Smooth muscle cell (in vitro differentiated cells): ENCODE results near the gene GABRE. TPM values are rescaled to one million over a fixed set of nuclear protein-coding genes. Genes with fewer than 3 reads are reported as not detected.

ENCODE experiments used
- DNase-seq: peaks from one replicate; lab custom pipeline; 2025; ENCODE audit not compliant: unreplicated experiment; lab: John Stamatoyannopoulos, UW
- H2AFZ ChIP-seq: fragments of 200-600 bp; sonication (generic); 2 replicates; pipeline ENCODE4 v1.6.0; 2016; ENCODE audit warnings: antibody characterized with exemption, low read depth, mild to moderate bottlenecking
- H3F3A ChIP-seq: fragments of 200-600 bp; sonication (generic); 2 replicates; pipeline ENCODE4 v1.6.0; 2017; ENCODE audit warnings: antibody characterized with exemption, low read depth
- H3K27ac ChIP-seq: fragments of 200-600 bp; sonication (generic); 2 replicates; pipeline ENCODE4 v1.5.1; 2016; ENCODE audit warnings: low read depth, mild to moderate bottlenecking
- H3K27me3 ChIP-seq: fragments of 200-600 bp; sonication (generic); 2 replicates; pipeline ENCODE4 v1.6.1; 2016; ENCODE audit warnings: low read depth, mild to moderate bottlenecking
- H3K36me3 ChIP-seq: fragments of 200-600 bp; sonication (generic); 2 replicates; pipeline ENCODE4 v1.5.1; 2016; ENCODE audit warnings: low read depth
- H3K4me1 ChIP-seq: fragments of 200-600 bp; sonication (generic); 2 replicates; pipeline ENCODE4 v1.5.1; 2016; ENCODE audit warnings: low read depth
- H3K4me2 ChIP-seq: fragments of 200-600 bp; sonication (generic); 2 replicates; pipeline ENCODE4 v1.6.0; 2016; ENCODE audit warnings: mild to moderate bottlenecking
- H3K4me3 ChIP-seq: fragments of 200-600 bp; sonication (generic); 2 replicates; pipeline ENCODE4 v1.5.1; 2016; ENCODE audit warnings: mild to moderate bottlenecking
- H3K79me2 ChIP-seq: fragments of 200-600 bp; sonication (generic); 2 replicates; pipeline ENCODE4 v1.6.0; 2016; ENCODE audit warnings: low read depth, mild to moderate bottlenecking
- H3K9ac ChIP-seq: fragments of 200-600 bp; sonication (generic); 2 replicates; pipeline ENCODE4 v1.6.0; 2016; ENCODE audit warnings: low read depth
- H3K9me3 ChIP-seq: fragments of 200-600 bp; sonication (generic); replicated peaks from 2 replicates; pipeline ENCODE4 v1.5.1; 2016; ENCODE audit warnings: low read depth
- H4K20me1 ChIP-seq: fragments of 200-600 bp; sonication (generic); 2 replicates; pipeline ENCODE4 v1.6.0; 2016; ENCODE audit warnings: low read depth
- WGBS: methylation state at CpG from one replicate; pipeline ENCODE4 v1.1.7; 2016; ENCODE audit warnings: low lambda C conversion rate; 5-methylcytosine and 5-hydroxymethylcytosine counted together
- polyA plus RNA-seq: library from polyadenylated mRNA; unstranded; fragments of >200 nt; fragmentation: Nextera tagmentation; extraction: Ambion mirVana; gene quantifications from 2 replicates; pipeline ENCODE4 v1.2.1, GENCODE V29; 2016
- total RNA-seq: library from RNA; depleted of rRNA; stranded (reverse); fragments of >200 nt; gene quantifications from 2 replicates; pipeline ENCODE4 v1.2.3, GENCODE V29; 2014
- TF ChIP-seq, protein P1 (sequence below): fragments of 200-600 bp; sonication (generic); IDR thresholded peaks from 2 replicates; pipeline ENCODE4 v1.5.1; 2017; ENCODE audit warnings: borderline replicate concordance, mild to moderate bottlenecking, antibody characterized with exemption; ENCODE audit not compliant: insufficient read depth, poor library complexity, severe bottlenecking

Gene GABRE
- total and polyA plus RNA-seq, 2 experiments from 2014 or later, result 4.5 to 19.4 TPM

DNA sequence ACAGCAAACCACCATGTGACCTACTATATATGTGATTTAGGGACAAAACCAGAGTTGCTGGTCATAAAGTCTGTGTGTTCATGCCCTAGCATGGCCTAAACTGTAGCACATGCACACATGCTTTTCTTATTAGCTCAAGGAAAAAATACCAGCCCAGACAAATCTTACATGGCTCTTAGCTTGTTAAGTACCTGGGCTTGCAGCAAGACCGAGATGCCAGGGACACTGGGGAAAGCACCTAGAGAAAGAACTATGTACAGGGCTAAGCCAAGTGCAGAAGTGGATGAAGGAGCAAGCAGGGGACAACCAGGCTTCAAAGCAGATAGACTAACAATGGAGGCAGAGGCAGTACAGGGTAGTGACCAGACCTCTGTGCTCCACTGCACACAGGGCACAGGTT lies 3.4 kb upstream of the GABRE start:
- 58% methylated on average over 1 of the region's 1 CpG for WGBS
- TF ChIP-seq, protein P1, sequence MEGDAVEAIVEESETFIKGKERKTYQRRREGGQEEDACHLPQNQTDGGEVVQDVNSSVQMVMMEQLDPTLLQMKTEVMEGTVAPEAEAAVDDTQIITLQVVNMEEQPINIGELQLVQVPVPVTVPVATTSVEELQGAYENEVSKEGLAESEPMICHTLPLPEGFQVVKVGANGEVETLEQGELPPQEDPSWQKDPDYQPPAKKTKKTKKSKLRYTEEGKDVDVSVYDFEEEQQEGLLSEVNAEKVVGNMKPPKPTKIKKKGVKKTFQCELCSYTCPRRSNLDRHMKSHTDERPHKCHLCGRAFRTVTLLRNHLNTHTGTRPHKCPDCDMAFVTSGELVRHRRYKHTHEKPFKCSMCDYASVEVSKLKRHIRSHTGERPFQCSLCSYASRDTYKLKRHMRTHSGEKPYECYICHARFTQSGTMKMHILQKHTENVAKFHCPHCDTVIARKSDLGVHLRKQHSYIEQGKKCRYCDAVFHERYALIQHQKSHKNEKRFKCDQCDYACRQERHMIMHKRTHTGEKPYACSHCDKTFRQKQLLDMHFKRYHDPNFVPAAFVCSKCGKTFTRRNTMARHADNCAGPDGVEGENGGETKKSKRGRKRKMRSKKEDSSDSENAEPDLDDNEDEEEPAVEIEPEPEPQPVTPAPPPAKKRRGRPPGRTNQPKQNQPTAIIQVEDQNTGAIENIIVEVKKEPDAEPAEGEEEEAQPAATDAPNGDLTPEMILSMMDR, result no peak
- H3K27ac ChIP-seq, result no peak overlapping the region

DNA sequence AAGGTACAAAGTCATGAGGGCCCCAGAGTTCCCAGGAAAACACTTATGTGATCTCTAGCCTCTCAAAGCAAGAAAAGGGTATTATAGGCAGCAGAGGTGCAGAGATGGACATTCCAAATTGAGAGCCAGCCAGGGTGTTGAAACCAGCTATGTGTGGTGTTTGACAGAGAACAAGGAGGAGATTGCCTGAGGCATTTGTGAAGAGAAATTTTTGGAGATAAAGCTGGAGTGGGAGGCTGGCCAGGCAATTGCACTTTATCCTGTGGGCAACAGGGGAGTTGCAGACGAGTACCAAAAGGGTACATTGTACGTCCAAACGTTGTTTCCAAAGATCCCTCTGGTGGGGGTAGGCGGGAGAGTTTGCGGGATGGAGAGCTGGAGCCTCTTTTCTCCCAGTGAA lies 2.5 kb upstream of the GABRE start:
- Histone ChIP-seq H3K36me3 (no peaks in the 10 kb centered on the region), H3K27ac (no peak overlapping the region), H3K4me1 (no peaks in the 10 kb centered on the region), H4K20me1 (no peaks in the 10 kb centered on the region), H3K4me3 (no peak overlapping the region), H2AFZ (no peak overlapping the region), H3K27me3 (no peaks in the 10 kb centered on the region), H3K9me3 (no peaks in the 10 kb centered on the region), H3K9ac (no peak overlapping the region), H3K4me2 (no peak overlapping the region), H3F3A (no peaks in the 10 kb centered on the region), H3K79me2 (no peaks in the 10 kb centered on the region)
- 66% methylated on average over 5 of the region's 5 CpGs for WGBS
- no peak for DNase-seq
- TF ChIP-seq, protein P1, result no peak

More for the DNA sequence above, 3.4 kb upstream of the GABRE start:
- Histone ChIP-seq H2AFZ (no peak overlapping the region), H3K9me3 (no peaks in the 10 kb centered on the region), H3K27me3 (no peaks in the 10 kb centered on the region), H3K4me2 (no peak overlapping the region), H3K79me2 (no peaks in the 10 kb centered on the region), H3F3A (no peaks in the 10 kb centered on the region), H3K36me3 (no peaks in the 10 kb centered on the region), H4K20me1 (no peaks in the 10 kb centered on the region), H3K9ac (no peak overlapping the region), H3K4me3 (no peak overlapping the region), H3K4me1 (no peaks in the 10 kb centered on the region)
- DNase-seq, result no peak

DNA sequence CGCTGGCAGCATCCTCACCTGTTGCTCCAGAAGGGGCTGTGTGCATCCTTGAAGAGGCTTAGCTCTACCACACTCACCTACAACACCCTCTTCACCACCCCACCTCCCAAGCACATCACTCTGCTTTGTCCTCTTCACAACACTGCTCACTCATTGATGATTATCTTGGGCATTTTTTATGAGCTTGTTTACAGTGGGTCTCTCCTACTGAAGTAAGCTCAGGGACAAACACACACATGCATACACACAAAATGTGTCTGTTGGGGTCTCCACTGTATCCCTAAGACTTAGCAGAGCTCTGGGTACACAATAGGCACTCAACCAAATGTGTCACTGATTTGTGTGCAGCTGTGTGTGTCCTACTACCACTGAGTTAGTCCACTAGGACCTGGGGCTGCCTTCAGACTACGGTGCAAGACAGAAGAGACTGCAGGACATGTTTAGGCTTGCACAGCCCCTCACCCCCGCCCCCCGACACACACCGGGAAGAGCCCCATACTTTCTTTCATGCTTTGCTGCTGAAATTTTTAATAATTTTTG lies 1.3 kb upstream of the GABRE start:
- H3K9ac ChIP-seq, result no peak overlapping the region
- no peak overlapping the region for H2AFZ ChIP-seq
- no peak overlapping the region for H3K27ac ChIP-seq
- no peaks in the 10 kb centered on the region for H3K4me1 ChIP-seq
- no peaks in the 10 kb centered on the region for H3K9me3 ChIP-seq
- no peaks in the 10 kb centered on the region for H3K27me3 ChIP-seq
- no peak for DNase-seq
- H3K4me2 ChIP-seq, result no peak overlapping the region
- H3K79me2 ChIP-seq, result no peaks in the 10 kb centered on the region
- no peaks in the 10 kb centered on the region for H3K36me3 ChIP-seq
- TF ChIP-seq, protein P1, result no peak
- no peaks in the 10 kb centered on the region for H4K20me1 ChIP-seq
- 77% methylated on average over 5 of the region's 5 CpGs for WGBS
- H3F3A ChIP-seq, result no peaks in the 10 kb centered on the region
- H3K4me3 ChIP-seq, result no peak overlapping the region

DNA sequence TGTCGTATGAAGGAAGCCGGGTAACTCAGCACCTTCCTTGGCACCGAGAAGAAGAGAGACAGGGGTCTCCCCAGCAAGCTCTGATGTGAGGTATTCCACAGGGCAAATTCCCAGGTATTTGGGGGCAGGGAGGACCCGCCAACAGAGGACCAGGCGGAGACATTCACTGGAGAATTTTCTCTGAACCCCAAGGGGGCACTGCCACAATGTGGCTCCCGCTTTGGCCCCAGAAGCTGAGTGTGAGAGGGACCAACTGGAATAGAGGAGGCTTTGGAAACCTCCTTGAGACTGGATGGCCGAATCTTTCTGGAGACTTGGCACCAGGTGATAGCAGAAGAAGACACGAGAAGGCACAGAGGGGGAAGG lies 735 bp upstream of the GABRE start:
- TF ChIP-seq, protein P1, result no peak
- Histone ChIP-seq H3K4me1 (no peaks in the 10 kb centered on the region), H3K79me2 (no peaks in the 10 kb centered on the region), H3K9me3 (no peaks in the 10 kb centered on the region), H3K4me2 (peak overlapping the region; percentile 85), H3K4me3 (peak overlapping the region; percentile 55), H3K27ac (no peak overlapping the region), H3F3A (no peaks in the 10 kb centered on the region), H4K20me1 (no peaks in the 10 kb centered on the region), H2AFZ (no peak overlapping the region), H3K9ac (no peak overlapping the region), H3K27me3 (no peaks in the 10 kb centered on the region), H3K36me3 (no peaks in the 10 kb centered on the region)
- 81% methylated on average over 8 of the region's 8 CpGs for WGBS
- DNase-seq, result no peak
